ENCODE results near the gene COL26A1.
"Not testable (repeated sequence)": the region's sequence is repeated elsewhere in the genome, so short reads cannot be mapped to it uniquely, and the experiment has no call there.

The COL26A1 gene

DNA sequence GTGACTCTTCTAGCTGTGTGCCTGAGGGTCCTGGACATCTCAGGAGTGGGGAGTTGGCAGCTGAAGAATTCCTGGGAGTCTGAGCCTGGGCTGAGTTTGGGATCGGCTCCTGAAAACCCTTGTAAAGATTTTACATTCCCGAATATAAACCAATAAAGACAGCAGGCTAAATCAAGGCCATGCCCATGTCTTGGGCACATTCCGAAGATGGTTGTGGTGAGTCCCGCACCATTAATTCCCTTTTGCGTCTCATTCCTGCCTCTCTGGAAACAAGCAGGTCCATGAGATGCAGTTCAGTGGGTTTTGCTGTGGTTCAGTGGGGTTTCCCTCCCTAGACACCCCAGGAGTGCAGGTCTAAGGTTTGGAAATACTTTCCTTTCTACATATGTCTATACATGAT lies 90.9 kb downstream of the COL26A1 start:
- no peak for DNase-seq

DNA sequence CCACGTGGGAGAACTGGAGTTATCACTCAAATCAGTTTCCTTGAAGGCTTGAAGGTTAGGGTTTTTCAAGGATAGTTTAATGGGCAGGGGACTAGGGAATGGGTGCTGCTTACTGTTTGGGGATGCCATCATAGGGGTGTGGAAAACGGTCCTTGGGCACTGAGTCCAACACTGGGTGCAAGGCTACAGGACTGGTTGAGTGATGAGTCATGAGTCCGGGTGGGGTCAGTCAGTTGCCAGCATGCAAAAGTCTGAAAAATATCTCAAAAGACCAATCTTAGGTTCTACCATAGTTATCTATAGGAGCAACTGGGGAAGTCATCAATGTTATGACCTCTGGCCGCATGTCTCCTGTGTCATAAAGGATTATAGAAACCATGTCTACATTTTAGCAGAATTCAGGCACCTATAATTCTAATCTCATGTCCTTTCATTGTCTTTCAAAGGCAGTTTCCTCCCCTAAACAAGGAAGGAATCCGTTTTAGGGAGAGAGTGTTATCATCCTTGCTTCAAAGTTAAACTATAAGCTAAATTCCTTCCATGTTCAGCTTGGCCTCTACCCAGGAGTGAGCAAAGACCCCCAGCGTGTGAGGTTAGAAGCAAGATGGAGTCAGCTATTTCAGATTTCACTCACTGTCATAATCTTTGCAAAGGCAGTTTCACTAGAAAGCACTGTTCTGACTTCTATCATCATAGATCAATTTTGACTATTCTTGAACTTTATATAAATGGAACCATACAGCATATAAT lies 94.5 kb downstream of the COL26A1 start:
- no peak for DNase-seq

DNA sequence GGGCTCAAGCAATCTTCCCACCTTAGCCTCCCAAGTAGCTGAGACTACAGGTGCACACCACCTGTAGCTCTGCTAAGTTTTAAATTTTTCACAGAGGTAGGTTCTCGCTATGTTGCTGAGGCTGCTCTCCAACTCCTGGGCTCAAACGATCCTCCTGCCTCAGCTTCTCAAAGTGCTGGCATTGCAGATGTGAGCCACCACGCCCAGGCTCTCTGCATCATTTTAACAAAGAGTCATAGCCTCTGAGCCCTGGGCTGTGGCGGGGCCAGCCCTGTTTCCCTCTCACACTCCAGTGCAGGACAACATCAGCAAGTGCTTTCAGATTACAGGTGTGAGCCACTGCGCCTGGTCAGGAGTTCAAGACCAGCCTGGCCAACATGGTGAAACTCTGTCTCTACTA lies 102.5 kb downstream of the COL26A1 start:
- no peak for DNase-seq

DNA sequence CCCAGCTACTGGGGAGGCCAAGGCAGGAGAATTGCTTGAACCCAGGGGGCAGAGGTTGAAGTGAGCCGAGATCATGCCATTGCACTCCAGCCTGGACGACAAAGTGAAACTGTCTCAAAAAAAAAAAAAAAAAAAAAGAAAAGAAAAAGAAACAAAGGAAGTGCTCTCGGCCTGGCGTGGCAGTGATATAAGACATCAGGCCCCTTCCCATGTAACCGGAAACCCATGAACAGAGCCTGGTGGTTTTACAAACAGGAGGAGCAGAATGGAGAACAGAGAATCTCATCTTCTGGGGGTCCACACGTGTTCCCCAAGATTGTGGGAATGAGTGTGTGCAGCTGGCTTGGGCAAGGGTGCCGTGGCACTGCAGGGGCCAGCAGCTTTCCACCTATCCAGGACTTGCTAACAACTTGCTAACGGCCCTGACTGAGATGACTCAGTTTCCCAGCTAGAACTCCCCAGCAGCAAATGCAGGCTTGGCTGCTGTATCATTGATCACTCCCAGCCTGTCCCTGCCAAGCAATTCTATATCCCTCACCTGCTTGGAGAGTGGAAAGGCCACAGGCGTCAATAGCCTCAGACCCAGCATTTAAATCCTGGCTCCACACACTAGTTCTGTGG lies 103.0 kb downstream of the COL26A1 start:
- peak; percentile 14 for DNase-seq

DNA sequence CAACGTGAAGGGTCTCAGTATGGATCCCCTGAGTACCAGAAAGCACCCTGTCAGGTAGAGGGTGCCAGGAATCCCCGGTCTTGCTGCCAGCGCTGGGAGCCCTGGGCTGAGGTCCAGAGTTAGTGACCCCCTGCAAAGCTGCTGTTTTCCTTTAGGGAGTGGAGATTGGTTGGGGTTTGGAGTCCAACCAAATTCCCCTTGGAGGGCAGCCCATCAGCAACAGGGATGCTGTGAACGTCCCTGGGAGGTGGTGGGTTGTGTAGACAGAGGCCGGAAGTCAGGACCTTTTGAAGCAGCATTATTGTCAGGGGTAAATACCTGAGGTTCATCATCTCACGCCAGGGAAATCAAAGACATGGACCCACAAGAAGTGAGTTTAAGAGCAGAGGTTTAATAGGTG lies 104.2 kb downstream of the COL26A1 start:
- no peak for DNase-seq

DNA sequence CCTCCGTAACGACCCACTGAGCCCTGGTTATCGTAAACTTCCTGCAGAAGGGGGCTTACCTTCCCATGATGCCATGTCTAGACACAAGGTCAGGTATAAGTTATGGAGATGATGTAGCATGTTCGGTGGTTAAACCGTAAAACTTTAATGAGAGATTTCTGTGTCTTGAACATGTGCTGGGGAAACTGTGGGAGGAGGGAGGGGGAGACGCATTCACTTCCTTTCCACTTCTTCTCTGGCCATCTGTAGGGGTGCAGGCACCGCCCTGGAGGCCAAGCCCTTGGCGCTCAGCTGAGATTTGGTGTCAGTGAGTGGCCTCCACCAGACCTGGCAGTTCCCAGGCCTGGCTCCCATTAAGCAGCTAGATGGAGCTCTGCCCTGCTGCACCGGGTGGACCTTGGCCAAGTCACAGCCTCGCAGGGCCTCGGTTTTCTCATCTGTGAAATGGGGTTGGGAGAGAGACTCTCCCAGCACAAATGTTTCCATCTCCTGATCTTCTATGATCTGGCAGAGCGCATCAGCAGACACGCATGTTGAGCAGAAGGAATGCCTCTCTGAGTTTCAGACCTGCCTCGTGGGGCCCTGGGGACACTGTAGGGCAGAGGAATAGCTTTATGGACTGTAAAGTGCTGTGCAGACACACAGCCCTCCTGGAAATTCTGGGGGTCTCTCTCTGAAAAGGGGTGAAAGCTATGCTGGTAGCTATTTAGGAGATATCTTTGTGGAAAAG lies 106.0 kb downstream of the COL26A1 start:
- DNase-seq = no peak

DNA sequence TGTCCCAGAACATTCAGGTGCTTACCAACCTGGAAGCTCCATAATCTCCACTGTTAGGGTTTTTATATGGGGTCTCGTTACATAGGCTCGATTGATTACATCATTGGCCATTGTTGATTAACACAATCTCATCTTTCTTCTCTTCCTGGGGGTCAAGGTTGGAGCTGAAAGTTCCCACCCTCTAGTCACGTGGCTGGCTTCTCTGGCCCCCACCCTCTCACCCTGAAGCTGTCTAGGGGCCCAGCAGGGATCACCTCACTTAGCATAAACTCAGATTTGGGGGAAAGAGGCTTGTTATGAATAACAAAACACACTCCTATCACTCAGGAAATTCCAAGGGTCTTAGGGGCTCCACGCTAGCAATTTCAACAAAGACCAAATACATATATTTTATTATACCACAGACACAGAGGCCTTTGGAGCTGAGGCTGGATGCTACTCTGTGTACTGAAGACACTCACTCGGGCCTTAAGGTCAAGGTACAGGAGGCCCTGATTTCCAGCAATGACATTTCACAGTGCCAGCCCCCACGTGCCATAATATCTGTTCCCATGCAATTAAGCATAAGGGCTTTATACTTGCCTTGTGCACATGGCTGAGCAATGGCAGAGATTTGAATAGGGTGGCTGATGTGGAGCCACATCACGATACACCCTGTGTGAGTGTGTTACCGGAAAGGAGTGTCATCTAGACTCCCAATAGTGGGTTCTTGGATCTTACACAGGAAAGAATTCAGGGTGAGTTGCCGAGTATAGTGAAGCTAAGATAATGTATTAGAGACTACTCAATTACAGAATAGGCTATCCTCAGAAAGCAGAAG lies 108.2 kb downstream of the COL26A1 start:
- no peak for DNase-seq

DNA sequence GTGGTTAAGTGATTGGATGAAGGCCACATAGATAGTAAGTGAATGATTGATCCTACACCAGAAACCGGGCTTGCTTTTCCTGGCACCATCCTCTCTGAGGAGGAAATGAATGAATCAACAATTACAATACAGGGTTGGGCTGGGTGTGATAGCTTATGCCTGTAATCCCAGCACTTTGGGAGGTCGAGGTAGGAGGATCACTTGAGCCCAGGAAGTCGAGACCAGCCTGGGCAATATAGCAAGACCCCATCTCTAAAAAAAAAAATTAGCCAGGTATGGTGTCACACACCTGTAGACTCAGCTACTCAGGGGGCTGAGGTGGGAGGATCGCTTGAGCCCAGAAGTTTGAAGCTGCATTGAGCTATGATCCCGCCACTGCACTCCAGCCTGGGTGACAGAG lies 111.5 kb downstream of the COL26A1 start:
- DNase-seq = no peak

DNA sequence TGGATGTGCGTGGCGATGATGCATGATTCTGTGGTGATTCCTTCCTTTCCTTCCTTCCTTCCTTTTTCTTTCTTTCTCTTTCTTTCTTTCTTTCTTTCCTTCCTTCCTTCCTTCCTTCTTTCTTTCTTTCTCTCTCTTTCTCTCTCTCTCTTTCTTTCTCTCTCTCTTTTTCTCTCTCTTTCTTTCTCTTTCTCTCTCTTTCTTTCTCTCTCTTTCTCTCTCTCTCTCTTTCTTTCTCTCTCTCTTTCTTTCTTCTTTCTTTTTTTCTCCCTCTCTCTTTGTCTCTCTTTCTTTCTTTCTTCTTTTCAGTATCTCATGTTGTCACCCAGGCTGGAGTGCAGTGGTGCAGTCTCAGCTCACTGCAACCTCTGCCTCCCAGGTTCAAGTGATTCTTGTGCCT lies 113.0 kb downstream of the COL26A1 start:
- DNase-seq = not testable (repeated sequence)

DNA sequence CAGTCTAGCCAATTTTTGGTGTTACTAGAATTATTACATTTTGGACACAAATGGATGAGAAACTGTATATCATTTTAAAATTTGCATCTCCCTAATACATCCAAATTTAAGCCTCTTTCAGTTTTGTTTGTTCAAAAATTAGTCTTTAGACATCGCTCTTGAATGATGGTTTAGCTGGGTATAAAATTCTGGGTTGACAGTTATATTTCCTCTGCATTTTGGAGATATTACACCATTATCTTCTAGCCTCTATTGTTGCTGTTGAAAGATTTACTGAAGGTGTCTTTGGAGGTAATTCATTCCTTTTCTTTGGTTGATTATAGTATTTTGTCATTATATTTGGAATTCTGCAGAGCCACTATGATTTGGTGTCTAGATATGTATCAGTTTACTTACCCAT lies 116.5 kb downstream of the COL26A1 start:
- no peak for DNase-seq

DNA sequence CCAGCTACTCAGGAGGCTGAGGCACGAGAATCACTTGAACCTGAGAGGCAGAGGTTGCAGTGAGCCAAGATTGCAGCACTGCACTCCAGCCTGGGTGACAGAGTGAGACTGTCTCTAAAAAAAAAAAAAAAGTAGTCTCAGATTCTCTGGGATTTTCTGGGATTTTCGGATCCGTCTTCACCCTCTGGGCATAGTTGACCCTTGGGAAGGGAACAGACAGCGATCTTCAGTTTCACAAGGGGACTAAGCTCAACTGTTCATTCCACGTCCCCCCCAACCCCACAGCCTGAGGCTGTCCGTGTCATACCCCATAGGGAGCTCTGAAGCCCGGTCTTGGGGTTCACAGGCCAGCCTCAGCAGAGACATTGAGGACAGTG lies 123.4 kb downstream of the COL26A1 start:
- DNase-seq = not testable (repeated sequence)

DNA sequence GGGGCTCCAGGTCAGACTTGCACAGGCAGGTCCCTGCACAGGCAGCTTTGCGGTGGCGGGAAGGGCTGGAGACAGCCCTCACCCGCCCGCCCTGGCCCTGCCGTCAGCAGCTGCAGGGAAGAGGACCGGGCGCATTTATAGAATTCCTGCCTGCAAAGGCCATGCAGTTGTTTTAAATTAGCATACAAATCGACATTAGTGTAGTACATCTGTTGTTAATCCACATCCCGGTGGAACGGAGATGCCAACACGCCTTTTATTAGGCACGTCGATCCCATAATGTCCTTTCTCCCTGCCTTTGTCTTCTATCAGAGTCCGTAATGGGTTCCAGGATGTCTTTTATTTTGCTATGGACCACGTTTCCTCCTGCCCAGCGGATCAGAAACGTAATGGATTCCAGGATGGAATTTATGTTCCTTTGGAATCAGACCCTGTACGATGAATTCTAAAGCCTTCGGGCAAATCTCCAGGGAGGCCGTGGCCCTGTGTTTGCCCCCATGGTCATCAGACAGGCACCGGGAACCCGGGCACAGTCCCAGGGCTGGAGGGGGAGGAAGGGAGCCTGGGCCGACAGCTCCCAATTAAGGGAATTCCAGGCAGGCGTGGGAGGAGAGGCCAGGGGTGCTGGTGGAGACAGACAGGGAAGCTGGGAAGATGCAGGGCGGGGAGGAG lies 123.9 kb downstream of the COL26A1 start:
- no peak for DNase-seq

DNA sequence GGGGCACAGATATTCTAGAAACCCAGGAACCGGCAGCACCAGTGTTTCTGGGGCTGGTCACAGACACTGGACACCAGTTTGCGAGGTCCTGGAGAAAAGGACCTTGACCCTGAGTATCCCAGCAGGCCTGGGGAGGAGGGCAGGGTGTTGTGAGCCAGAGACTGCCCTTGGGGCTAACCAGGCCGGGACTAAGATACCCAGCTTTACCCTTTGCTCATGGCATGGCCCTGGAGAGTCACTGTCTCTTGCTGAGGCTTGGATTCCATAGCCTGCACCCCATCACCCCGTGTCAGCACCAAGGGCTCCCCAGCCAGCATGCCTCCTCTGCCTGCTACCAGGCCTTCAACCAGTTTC lies 124.4 kb downstream of the COL26A1 start:
- no peak for DNase-seq

DNA sequence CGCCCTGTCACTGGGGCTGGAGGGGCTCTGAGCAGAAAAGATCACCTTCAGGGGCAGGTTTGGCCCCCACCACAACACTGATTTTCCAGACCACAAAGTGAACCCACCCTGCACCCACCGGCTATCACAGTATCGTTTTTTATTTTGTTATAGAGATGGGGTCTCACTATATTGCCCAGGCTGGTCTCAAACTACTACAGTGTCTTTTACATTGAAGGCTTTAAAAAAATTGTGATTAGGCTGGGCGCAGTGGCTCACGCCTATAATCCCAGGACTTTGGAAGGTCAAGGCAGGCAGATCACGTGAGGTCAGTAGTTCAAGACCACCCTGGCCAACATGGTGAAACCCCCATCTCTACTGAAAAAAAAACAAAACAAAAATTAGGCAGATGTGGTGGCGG lies 125.1 kb downstream of the COL26A1 start:
- no peak for DNase-seq

DNA sequence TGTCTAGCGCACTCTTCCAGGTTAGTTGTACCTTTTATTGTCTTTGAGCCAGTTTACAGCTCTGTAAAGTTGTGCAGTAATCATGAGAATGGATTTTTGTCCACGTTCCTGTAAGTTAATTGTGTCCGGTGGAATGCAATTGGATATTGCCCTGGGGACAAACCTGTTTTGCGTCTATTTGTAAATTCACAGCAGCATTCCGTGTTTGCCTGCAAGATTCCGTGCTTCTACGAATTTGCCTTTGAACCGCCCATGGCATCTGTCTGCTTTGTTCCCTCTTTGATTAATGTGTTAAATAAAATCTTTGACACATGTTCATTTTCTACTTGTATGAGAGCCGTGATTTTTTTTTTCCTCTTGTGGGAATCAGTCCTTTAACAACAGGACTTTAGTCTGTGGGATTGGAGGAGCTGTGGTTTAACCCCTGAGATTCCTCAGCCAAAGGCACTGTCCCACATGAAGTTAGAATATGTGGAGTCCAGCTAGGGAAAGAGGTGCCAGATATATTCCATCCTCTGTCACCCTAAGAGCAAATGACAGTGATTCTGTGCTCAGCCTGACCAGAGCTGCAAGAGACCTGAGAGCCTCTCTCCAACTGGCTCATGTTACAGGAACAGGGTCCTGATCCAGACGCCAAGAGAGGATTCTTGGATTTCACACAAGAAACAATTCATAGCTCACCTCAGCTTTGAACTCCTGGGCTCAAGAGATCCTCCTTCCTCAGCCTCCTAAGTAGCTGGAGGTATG lies 126.3 kb downstream of the COL26A1 start:
- no peak for DNase-seq

DNA sequence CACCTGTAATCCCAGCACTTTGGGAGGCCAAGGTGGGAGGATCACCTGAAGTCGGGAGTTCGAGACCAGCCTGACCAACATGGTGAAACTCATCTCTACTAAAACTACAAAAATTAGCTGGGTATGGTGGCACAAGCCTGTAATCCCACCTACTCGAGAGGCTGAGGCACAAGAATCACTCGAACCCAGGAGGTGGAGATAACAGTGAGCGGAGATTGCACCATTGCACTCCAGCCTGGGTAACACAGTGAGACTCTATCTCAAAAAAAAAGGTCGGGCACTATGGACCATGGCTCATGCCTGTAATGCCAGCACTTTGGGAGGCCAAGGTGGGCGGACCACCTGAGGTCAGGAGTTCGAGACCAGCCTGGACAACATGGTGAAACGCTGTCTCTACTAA lies 127.8 kb downstream of the COL26A1 start:
- not testable (repeated sequence) for DNase-seq

DNA sequence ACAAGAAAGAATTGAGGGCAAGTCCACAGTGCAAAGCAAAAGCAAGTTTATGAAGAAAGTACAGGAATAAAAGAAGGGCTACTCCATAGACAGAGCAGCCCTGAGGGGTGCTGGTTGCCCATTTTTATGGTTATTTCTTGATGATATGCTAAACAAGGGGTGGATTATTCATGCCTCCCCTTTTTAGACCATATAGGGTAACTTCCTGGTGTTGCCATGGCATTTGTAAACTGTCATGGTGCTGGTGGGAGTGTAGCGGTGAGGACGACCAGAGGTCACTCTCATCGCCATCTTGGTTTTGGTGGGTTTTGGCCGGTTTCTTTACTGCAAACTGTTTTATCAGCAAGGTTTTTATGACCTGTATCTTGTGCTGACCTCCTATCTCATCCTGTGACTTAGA lies 128.8 kb downstream of the COL26A1 start:
- DNase-seq = not testable (repeated sequence)

DNA sequence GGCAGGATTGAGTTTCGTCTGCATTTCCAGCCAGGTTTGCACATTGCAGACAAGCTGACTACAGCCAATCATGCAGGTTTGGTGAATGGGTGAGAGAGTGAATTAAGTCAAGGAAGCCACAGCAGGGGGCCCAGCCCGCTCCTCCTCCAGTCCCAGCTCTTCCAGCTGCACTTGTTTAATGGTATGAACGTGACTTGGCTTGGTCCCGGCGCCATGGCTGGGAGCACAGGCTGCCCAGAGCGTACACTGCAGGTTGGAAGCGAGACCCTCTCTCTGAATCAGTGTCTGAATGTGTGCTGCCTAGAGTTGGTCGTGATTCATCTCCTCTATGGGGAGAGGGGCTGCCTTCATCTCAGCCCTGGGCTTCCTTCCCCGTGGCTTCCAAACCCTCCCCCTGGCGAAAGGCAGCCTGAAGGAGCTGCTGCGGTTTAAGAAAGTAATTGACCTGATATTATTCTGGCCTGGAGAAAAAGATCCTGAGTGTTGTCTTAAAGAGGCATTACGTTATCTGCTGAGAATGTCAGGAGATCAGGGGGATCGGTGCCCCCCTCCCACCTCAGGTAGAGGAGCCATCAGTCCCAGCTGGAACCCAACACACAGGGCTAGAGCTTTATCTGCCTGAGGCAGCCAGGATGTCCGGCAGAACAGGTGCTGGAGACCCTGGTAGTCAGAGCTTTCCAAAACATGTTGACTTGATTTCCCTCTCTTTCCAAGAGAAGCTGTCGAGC lies 132.1 kb downstream of the COL26A1 start:
- no peak for DNase-seq

DNA sequence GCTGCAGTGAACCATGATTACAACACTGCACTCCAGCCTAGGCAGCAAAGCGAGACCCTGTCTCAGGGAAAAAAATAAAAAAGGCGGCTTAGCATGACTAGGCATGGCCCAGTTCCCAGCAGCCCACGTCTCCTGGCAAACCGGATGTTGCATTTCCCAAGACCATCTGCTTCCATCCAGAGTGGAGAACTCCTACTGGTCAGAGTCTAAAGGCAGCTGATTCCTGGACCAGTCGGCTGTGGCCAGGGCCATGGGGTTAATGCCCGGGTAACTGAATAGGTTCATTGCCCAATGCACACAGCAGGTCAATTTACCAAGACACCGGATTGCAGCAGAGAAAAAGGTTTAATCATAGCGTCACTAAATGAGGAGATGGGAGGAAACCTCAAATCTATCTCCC lies 133.3 kb downstream of the COL26A1 start:
- DNase-seq = no peak

DNA sequence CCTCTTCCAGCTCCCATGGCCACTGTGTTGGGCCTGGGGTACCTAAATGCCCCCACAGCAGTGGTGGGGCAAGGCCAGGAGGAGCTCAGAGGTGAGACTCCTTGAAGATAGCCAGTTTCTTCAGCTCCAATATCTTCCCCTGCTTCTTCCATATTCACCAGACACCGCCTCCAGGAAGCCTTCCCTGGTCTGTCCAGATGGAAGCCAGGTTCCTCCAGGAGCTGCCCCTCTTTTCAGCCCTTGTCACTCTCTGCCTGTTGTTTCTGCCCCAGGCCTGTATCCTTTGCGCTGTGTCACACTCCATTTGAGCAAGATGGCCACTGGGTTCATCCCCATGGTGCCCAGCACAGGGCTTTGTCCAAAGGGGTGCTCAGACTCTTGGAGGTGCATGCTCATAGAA lies 138.7 kb downstream of the COL26A1 start:
- no peak for DNase-seq

DNA sequence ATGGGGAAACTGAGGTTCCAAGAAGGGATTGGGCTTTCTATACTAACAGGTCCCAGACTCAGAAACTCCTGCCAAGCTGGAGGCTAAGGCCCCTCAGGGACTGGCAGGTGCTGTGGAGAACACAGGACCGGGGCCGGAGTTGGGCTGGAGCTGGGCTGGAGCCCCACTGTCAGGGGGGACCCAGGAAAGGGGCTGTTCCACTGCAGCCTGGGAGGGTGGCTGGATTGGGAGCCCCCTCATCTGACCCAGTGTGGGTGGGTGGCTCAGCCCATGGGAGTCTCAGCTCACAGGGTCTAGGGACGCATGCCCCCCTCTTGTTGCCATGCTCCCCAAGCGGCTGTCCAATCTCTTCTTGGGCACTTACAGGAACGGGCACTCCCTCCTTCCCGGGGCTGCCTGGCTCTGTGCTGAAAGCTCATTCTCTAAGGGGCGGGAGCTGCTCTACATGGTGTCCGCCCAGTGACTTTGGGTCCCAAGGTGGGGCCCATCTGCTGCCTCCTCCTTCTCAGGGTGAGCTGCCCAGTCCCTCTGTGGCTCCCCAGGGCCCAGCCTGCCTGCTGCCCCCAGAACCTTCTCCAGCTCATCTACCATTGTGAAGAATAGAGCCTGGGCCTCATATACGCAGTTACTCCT lies 139.9 kb downstream of the COL26A1 start:
- no peak for DNase-seq
